Heart left ventricle (tissue), 13 donors: ENCODE measurements around the gene KCNH8.

Experiments used
- CTCF ChIP-seq, 12 donors: fragments of 200-600 bp; sonication (generic) in 4 of 12; IDR thresholded peaks; one replicate each; pipeline versions ENCODE4 v1.5.0 to v1.8.0; 2018 to 2022; ENCODE audit warnings: antibody characterized with exemption in 12 of 12, mild to moderate bottlenecking in 5 of 12
- POLR2A ChIP-seq, 2 donors: fragments of 450-650 bp; IDR thresholded peaks; one replicate each; pipeline ENCODE4 v1.6.1; 2017; ENCODE audit warnings: antibody characterized with exemption in 2 of 2, mild to moderate bottlenecking in 2 of 2, moderate library complexity in 2 of 2
- donor health status: ischemic (EF 13 %, LVEDD 7.1; RV severe dilation, severe dysfunction).
- donor health status: DM: no; HTN: yes; CAD: no.
- donor health status: DM: no; HTN: no; CAD: no.
- donor health status: ischemic (EF 25% LVEDD 6.9; RV normal size, moderate dysfunction).
- donor health status: ischemic (EF 25% LVEDD 5.7; RV mildly dilated, moderate dysfunction).
- donor health status: ischemic (EF 35%, LVEDD 5.7; RV mildly dilated, moderate dysfunction).
- donor health status: nonischemic (EF 11% LVEDD 7.7; RV severe dilation, severe dysfunction).
- donor health status: DM: yes; HTN: yes; CAD: no.
- donor health status: PGD.
- donor health status: ischemic (EF 29% LVEDD 5.4; RV normal size, mild dysfunction).
- donor health status: nonischemic (EF 23%, LVEDD 6.1; RV moderate dilation, normal function).

GRCh38 chr3:19527746-19528145 lies 379.4 kb downstream of the KCNH8 start:
- TF ChIP-seq CTCF (IDR thresholded peaks at IDR 0.05) (no peak), POLR2A (IDR thresholded peaks at IDR 0.05) (no peak)
